ENCODE data around the gene ITGB7. TPM values are rescaled to one million over a fixed set of nuclear protein-coding genes. Genes with fewer than 3 reads are reported as not detected.
A peak's percentile ranks its signal among the peaks of the same experiment; 100 is the strongest.

The ITGB7 gene
- total RNA-seq, 2 donors from 2014 or later: 183 to 187 TPM

GRCh38 chr12:53159195-53159839, 47.7 kb downstream of the ITGB7 start:
- Mint-ChIP-seq H3K9me3 (no peaks in the 10 kb centered on the region), H3K4me1 (peaks cover 10% of the 10 kb centered on the region), H3K27ac (peak overlapping the region; percentile 29), H3K27me3 (no peaks in the 10 kb centered on the region), H3K36me3 (ENCODE audit: low read depth) (no peaks in the 10 kb centered on the region), H3K4me3 (peak overlapping the region; percentile 25)
- peak; percentile 100 for ATAC-seq (replicated peaks)

GRCh38 chr12:53152390-53152789, 54.7 kb downstream of the ITGB7 start:
- H3K9me3 Mint-ChIP-seq: no peaks in the 10 kb centered on the region
- no peaks in the 10 kb centered on the region for H3K4me1 Mint-ChIP-seq
- H3K36me3 Mint-ChIP-seq (ENCODE audit: low read depth): no peaks in the 10 kb centered on the region
- H3K27ac Mint-ChIP-seq: no peak overlapping the region
- H3K27me3 Mint-ChIP-seq: no peaks in the 10 kb centered on the region
- no peak overlapping the region for H3K4me3 Mint-ChIP-seq
- ATAC-seq (replicated peaks): no peak

GRCh38 chr12:53151039-53151438, 56.0 kb downstream of the ITGB7 start:
- H3K4me1 Mint-ChIP-seq: no peaks in the 10 kb centered on the region
- no peaks in the 10 kb centered on the region for H3K27me3 Mint-ChIP-seq

GRCh38 chr12:53147653-53148052, 59.4 kb downstream of the ITGB7 start:
- Mint-ChIP-seq H3K27me3 (no peaks in the 10 kb centered on the region), H3K4me1 (no peaks in the 10 kb centered on the region), H3K4me3 (no peak overlapping the region), H3K27ac (no peak overlapping the region), H3K9me3 (no peaks in the 10 kb centered on the region), H3K36me3 (ENCODE audit: low read depth) (no peaks in the 10 kb centered on the region)
- ATAC-seq (replicated peaks): no peak

More at GRCh38 chr12:53151039-53151438, 56.0 kb downstream of the ITGB7 start:
- no peaks in the 10 kb centered on the region for H3K9me3 Mint-ChIP-seq
- H3K27ac Mint-ChIP-seq: no peak overlapping the region
- H3K4me3 Mint-ChIP-seq: no peak overlapping the region
- H3K36me3 Mint-ChIP-seq (ENCODE audit: low read depth): no peaks in the 10 kb centered on the region
- ATAC-seq (replicated peaks): no peak

- no peaks in the 10 kb centered on the region for H3K4me1 Mint-ChIP-seq
- no peak for ATAC-seq (replicated peaks)
- no peak overlapping the region for H3K4me3 Mint-ChIP-seq
- no peak overlapping the region for H3K27ac Mint-ChIP-seq
- H3K9me3 Mint-ChIP-seq: no peaks in the 10 kb centered on the region
- H3K36me3 Mint-ChIP-seq (ENCODE audit: low read depth): no peaks in the 10 kb centered on the region
- H3K27me3 Mint-ChIP-seq: no peaks in the 10 kb centered on the region
These were observed 59.9 kb downstream of the ITGB7 start for GRCh38 chr12:53147181-53147580.

- no peaks in the 10 kb centered on the region for H3K36me3 Mint-ChIP-seq (ENCODE audit: low read depth)
- ATAC-seq (replicated peaks): no peak
- no peaks in the 10 kb centered on the region for H3K4me1 Mint-ChIP-seq
- H3K27ac Mint-ChIP-seq: no peak overlapping the region
- H3K9me3 Mint-ChIP-seq: no peaks in the 10 kb centered on the region
- H3K4me3 Mint-ChIP-seq: no peak overlapping the region
- H3K27me3 Mint-ChIP-seq: no peaks in the 10 kb centered on the region
These were observed 61.4 kb downstream of the ITGB7 start for GRCh38 chr12:53145383-53146260.

- H3K27me3 Mint-ChIP-seq: no peaks in the 10 kb centered on the region
- no peak for ATAC-seq (replicated peaks)
- no peaks in the 10 kb centered on the region for H3K9me3 Mint-ChIP-seq
- no peak overlapping the region for H3K4me3 Mint-ChIP-seq
- no peak overlapping the region for H3K27ac Mint-ChIP-seq
- no peaks in the 10 kb centered on the region for H3K4me1 Mint-ChIP-seq
- no peaks in the 10 kb centered on the region for H3K36me3 Mint-ChIP-seq (ENCODE audit: low read depth)
These were observed 63.7 kb downstream of the ITGB7 start for GRCh38 chr12:53143355-53143754.

Other genes starting within 250 kb of the ITGB7 start
- gene EIF4B, start 200.8 kb downstream of the ITGB7 start, total RNA-seq: 100 to 1,000 TPM; 536 to 964 TPM
- 1 to 10 TPM in 1 of 2 donors, under 1 TPM in 1; 0.69 to 4.6 TPM for gene TNS2, start 157.2 kb downstream of the ITGB7 start, total RNA-seq
- 10 to 100 TPM; 25.4 to 28.8 TPM for gene SPRYD3, start 127.9 kb downstream of the ITGB7 start, total RNA-seq
- 1 to 10 TPM in 1 of 2 donors, under 1 TPM in 1; 0.45 to 6.0 TPM for gene IGFBP6, start 109.6 kb downstream of the ITGB7 start, total RNA-seq
- 1 to 10 TPM in 1 of 2 donors, under 1 TPM in 1; 0.28 to 1.1 TPM for gene SOAT2, start 103.8 kb downstream of the ITGB7 start, total RNA-seq
- gene ZNF740, start 26.5 kb downstream of the ITGB7 start, total RNA-seq: 10 to 100 TPM; 41.8 to 42.3 TPM
- gene CSAD, start 26.3 kb downstream of the ITGB7 start, total RNA-seq: 10 to 100 TPM; 29.8 to 43.5 TPM
- gene RARG, start 25.0 kb upstream of the ITGB7 start, total RNA-seq: 10 to 100 TPM; 28.5 to 58.3 TPM
- gene ESPL1, start 61.0 kb upstream of the ITGB7 start, total RNA-seq: 10 to 100 TPM; 80.1 to 92.1 TPM
- 100 to 1,000 TPM; 250 to 347 TPM for gene PFDN5, start 88.3 kb upstream of the ITGB7 start, total RNA-seq
- gene MYG1, start 92.4 kb upstream of the ITGB7 start, total RNA-seq: 10 to 100 TPM; 48.7 to 76.5 TPM
- gene AAAS, start 114.4 kb upstream of the ITGB7 start, total RNA-seq: 10 to 100 TPM; 42.3 to 44.8 TPM
- gene SP7, start 129.1 kb upstream of the ITGB7 start, total RNA-seq: not detected
- gene SP1, start 172.9 kb upstream of the ITGB7 start, total RNA-seq: 10 to 100 TPM; 80.9 to 91.5 TPM
- gene AMHR2, start 216.6 kb upstream of the ITGB7 start, total RNA-seq: not detected
- gene PRR13, start 234.5 kb upstream of the ITGB7 start, total RNA-seq: 100 to 1,000 TPM; 193 to 216 TPM
- 100 to 1,000 TPM; 763 to 862 TPM for gene PCBP2, start 244.9 kb upstream of the ITGB7 start, total RNA-seq